Endometrial microvascular endothelial cells (primary cell): ENCODE results near the gene OMP. TPM values are rescaled to one million over a fixed set of nuclear protein-coding genes. Genes with fewer than 3 reads are reported as not detected.
"Not testable (repeated sequence)": the region's sequence is repeated elsewhere in the genome, so short reads cannot be mapped to it uniquely, and the experiment has no call there.

ENCODE experiments used
- in situ Hi-C: cut with HindIII; loops from 2 replicates; pipeline ENCODE4 v1.10.0; 2017; ENCODE audit warnings: low sequenced_read_pairs, low pct_unique_long_range_greater_than_20kb; ENCODE audit errors: inconsistent ontology term
- total RNA-seq: library from RNA; depleted of rRNA; stranded (reverse); fragments of >200 nt; gene quantifications from one replicate; pipeline ENCODE4 v1.2.3, GENCODE V29; 2015; ENCODE audit errors: inconsistent ontology term

Gene OMP
- total RNA-seq, 1 donor from 2014 or later: not detected

DNA sequence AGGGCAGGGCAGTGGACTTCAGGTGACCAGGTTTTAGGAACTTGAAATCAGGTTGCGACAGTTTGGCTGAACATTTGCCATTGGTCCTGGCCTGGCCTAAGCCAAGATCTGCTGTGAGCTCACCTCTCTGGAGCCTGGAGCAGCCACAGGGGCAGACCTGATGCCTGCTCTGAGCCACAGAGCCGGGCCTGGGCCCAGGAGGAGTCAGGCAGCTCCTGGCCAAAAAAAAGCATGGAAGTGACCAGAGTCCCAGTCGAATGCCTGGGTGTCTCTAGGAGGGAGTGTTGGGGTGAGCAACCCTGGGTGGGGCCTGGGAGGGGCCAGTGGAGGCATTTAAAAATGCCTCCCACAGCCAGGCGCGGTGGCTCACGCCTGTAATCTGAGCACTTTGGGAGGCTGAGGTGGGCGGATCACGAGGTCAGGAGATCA lies 6.0 kb upstream of the OMP start:
- in situ Hi-C loops: no loop called here

GRCh38 chr11:77097180-77097579 lies 5.5 kb upstream of the OMP start:
- in situ Hi-C loops: not testable (repeated sequence)

GRCh38 chr11:77100166-77101042 lies 2.2 kb upstream of the OMP start:
- in situ Hi-C loops: no loop called here

DNA sequence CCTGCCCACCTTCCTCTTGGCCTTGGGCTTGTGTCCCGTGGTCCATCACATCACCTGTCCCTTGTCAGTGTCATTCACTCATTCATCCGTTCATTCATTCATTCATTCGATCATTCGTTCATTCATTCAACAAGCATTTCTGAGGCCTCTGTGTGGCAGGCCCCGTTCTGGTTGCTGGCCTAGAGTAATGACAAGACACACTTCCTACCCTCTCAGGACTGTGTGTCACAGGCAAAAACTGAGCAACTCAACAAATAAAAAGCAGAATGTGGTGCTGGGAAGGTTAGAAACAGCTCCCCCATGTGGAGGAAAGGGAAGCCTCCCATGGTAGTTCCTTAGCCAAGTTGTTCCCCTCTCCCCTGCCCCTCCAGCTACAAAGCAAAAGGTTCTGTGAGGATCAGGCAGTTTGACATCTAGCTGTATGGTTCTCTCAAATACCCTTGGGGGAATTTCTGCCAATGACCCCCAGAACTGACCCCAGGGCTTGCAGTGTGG lies 1.6 kb upstream of the OMP start:
- in situ Hi-C loops: no loop called here

DNA sequence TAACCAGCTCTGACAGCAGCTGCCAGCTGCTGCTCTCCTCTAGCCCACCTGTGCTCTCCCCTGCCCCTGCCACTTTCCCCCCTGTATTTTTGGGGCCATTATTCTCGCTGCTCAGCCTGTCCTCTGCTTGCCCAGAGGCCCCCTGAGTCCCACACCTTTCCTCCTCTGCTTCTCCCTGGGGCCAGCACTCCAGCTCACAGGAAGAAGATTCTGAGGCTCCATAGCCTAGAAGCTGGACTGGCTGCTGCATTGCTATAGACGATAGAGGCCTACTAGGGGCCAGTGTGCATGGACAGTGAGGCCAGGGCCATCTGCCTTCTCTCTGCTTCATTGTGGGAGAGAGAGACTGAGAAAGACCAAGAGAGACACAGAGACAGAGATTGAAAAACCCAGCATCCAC lies 679 bp downstream of the OMP start:
- in situ Hi-C loops: no loop called here

DNA sequence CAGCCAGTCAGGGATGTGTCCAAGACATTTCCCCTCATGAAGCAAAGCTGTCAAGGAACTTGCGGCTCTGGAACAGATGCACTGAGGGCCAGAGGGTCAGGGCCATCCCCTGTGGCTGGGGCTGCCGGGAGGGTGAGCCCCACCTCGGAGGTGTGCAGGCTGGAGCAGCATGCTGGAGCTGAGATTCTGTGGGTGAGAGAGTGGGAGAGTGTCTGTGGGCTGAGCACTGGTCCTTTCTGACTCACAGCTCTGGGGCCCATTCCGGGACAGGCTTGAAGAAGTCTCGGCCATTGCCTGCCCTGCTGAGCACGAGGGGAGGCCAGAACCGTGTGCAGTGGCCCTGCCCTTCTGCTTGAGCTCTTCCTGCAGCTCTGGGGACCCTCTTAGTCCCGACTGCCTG lies 2.1 kb downstream of the OMP start:
- in situ Hi-C loops: no loop called here

GRCh38 chr11:77106321-77106720 lies 3.7 kb downstream of the OMP start:
- in situ Hi-C loops: no loop called here

- in situ Hi-C loops: no loop called here
Measured at GRCh38 chr11:77106759-77107158, 4.1 kb downstream of the OMP start.

- in situ Hi-C loops: no loop called here
Measured at GRCh38 chr11:77107950-77108349, 5.3 kb downstream of the OMP start.

DNA sequence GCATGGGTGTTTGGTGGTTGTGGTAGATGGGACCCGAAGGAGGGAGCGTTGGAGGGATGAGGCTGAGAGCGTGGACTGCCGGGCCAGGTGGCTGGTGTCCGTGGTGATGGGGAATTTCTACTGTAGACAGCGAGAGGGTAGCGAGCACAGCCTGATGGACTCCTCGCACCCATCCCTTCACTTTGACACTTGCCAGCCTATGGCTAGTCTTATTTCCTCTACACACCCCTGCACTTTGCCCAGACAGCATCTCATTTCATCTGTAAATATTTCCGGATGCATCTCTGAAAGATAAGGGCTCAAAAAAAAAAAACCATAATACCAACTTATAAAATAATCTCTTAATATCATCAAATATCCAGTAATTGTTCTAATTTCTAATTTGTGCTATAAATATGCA lies 5.8 kb downstream of the OMP start:
- in situ Hi-C loops: no loop called here

- in situ Hi-C loops: no loop called here
Measured at GRCh38 chr11:77109236-77110019, 6.8 kb downstream of the OMP start.

DNA sequence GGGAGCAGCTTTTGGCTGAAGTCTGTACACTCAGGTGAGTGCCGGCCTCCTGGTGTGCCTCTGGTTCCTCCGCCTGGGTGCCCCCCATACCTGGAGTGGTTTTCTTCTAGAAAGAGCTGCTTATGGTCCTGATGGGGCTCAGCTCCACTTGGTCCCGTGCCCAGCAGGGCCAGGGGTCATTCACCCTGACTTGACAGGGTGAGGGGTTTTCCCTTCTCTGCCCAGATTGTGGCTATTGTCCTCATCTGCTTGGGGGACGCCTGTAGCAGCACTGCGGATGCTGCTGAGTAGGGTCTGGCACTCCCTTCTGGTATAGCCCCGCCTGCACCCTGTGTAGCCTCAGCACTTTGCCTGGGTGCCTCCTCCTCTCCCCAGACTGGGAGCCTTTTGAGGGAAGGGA lies 8.2 kb downstream of the OMP start:
- in situ Hi-C loops: no loop called here

- in situ Hi-C loops: no loop called here
Measured at GRCh38 chr11:77111277-77111676, 8.6 kb downstream of the OMP start.

- in situ Hi-C loops: no loop called here
Measured at GRCh38 chr11:77111946-77112345, 9.3 kb downstream of the OMP start.

DNA sequence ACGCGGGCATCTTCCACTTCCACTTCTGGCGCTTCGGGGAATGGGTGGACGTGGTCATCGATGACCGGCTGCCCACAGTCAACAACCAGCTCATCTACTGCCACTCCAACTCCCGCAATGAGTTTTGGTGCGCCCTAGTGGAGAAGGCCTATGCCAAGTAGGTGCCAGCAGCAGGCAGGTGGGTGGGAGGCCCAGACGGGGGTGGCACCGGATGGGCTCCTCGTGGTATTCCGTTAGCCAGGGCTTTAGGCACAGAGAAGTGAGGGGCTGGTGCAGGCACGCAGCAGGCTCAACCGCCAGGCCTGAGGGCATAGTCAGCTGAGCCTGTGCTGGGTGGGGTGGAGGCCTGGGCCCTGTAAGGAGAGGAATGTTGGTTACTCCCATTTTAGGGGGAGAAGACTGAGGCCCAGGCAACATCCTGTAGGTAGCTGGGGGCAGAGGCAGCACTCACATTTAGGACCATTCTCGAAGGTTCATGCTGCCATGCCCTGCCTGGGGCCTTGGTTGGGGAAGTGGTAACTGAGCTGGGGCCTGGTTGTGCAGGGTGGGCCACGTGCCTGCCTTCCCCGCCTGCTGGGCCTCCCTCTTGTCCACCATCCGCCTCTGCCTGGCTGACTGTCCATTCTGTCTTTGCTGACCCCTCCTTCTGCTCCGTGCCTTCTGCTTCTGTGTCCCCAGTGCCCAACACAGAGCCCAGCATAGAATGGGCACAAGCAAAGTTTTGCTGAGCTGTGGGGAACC lies 10.2 kb downstream of the OMP start:
- in situ Hi-C loops: no loop called here

GRCh38 chr11:77113382-77114088 lies 10.9 kb downstream of the OMP start:
- in situ Hi-C loops: no loop called here

DNA sequence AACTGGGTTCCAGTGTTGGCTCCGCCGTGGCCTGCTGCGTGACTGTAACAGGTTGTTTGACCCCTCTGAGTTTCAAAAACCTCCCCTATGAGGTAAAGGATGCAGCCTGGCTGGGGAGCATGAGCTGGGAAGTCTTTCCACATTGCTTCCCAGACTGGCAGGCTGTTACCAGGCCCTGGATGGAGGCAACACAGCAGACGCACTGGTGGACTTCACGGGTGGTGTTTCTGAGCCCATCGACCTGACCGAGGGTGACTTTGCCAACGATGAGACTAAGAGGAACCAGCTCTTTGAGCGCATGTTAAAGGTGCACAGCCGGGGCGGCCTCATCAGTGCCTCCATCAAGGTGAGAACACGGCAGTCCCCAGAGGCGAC lies 11.4 kb downstream of the OMP start:
- in situ Hi-C loops: no loop called here

- in situ Hi-C loops: no loop called here
Measured at GRCh38 chr11:77115181-77115611, 12.6 kb downstream of the OMP start.

- in situ Hi-C loops: no loop called here
Measured at GRCh38 chr11:77115956-77116355, 13.3 kb downstream of the OMP start.
